Cerebellar nuclear complex (tissue), 1 donor: ENCODE results near the gene ZNF516.

Experiments
- DNase-seq, 2 experiments: peaks; one replicate each; lab custom pipeline; 2025; lab: John Stamatoyannopoulos, UW

The ZNF516 gene

DNA sequence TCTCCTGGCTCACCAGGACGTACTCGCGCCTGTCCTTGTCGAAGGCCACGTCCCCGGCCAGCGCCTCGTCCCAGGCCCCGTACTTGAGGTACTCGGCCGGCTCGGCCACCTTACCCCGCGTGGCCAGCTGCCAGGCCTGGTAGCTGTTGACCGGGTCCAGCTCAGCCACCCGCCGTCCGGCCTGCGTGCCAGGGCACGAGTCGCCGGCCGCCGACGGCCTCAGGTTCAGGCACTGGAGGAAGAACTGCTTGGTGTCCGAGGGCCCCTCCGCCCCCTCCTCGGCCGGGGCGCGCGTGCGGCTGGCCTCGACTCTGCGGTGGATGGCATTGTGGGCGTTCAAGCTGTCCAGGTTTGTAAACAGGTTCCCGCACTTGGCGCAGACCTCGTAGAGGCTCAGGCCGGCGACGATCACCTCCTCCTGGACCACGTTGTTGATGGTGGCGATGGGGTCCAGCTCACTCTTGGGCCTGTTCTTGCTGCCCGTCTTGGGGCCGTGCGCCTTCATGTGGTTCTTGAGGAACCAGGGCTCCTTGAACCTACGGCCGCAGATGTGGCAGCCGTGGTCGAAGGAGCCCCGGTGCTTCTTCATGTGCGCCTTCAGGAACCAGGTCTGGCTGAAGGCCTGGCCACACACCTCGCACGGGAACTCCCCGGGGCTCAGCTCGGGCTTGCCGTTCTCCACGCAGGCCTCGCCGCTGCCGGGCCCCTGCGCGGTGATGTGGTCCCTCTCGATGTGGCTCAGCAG is 53.2 kb downstream of the ZNF516 start:
- no peak for DNase-seq

DNA sequence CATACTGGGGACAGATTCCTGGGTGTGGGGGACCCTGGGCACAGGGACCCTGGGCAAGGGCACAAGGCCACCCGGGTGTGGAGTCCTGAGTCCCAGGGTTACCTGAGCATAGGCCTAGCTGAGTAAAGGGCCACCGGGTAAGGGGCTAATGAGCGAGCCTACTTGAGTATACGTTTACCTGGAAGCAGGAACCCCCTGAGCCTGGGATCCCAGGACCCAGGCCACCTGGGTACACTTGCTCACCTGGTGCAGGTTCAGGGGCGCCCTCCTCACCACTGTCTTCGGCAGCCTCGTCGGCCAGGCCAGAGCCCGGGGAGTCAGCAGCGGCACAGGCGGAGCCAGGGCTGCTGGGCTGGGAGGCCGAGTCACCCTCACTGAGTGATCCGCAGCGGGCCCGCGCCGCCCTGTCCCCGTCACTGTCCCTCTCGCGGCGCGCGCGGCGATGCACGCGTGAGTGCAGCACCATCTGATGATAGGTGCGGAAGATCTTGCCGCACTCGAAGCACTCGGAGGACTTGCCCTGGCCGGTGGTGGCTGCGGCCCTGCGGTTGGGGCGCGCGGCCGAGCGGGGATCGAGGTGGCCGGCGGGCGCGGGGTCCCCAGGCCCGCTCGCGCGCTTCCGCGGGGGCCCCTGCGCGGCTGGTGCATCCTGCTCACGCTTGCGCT is 53.9 kb downstream of the ZNF516 start:
- no peak for DNase-seq

DNA sequence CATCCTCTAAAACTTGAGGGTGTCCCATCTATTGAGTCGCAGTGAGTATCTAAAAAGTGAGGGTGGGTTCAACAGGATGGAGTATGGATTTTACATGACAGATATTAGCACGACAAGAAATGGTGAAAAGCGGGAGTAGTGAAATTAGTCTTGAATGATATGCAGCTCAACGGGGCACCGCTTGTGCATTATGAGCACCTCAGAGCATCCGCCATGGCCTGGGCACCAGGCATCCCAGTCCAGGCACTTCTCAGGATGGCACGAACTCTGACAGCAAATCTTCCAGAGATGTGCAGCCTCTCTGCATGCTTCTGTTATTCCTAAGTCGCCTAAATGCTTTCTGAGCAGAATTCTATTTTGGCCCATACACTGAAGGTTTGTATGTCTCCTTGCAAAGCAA is 57.1 kb downstream of the ZNF516 start:
- no peak for DNase-seq

DNA sequence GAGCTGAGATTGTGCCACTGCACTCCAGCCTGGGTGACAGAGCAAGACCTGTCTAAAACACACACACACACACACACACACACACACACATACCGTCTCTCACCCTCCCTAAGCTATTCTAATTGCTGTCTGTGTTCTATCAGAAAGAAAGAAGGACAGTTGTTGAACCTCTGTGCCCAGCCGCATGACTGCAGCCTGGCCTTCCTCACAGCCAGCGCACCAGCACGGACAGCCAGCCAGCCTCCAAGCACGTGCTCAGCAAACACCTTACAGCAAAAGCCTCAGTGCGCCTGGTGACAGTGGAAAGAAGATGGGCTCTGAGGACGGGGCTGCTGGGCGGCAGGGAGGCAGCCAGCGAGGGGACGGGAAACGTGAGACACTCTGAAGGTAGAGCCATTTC is 58.0 kb downstream of the ZNF516 start:
- DNase-seq: no peak

DNA sequence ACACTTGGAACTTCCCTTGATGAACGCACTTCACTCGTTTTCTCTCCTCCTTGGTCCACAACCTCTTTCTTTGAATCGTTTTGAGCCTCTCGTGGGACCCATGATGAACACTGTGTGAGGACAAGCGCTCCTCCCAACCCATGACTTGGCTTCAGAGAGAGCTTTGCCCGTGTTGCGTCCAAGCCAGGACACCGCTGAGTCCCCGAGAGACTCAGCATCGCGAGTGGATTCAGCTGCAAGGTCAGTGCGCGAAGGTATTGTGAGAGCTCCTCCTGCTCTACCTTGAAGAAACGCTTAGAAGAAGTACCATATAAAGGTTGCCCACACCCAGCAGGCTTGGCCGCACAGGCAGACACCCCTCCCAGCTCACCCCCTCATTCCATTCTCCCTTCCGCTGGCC is 58.7 kb downstream of the ZNF516 start:
- DNase-seq: no peak

DNA sequence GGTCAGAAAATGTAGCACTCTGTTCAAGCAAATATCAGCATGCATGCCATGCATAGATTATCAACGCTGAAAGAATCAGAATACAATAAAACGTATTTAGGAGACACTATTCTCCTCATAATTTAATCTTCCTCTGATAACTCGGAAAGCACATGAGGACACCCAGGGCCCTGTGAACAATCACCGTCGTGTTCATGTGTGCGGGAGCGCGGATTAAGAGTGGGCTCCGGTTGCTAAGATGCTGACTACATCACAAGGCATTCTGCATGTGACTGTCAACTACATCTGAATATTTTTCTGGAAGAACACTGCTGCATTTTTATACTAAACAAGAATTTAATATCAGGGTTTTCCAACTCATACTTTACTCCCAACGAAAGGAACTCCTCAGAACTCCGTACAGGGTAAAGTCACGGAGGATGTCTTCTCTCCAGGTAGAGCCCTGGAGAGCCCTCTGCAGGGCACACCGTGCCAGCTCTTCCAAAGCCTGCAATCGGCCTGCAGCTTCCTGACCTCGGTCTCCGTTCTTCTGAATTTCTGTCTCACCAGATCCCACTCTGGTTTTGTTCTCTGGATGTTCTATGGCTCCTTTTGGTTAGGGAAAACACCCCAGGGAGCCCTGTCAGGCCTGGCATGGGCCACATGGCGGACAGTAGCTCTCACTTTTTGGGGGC is 59.6 kb downstream of the ZNF516 start:
- DNase-seq: no peak

DNA sequence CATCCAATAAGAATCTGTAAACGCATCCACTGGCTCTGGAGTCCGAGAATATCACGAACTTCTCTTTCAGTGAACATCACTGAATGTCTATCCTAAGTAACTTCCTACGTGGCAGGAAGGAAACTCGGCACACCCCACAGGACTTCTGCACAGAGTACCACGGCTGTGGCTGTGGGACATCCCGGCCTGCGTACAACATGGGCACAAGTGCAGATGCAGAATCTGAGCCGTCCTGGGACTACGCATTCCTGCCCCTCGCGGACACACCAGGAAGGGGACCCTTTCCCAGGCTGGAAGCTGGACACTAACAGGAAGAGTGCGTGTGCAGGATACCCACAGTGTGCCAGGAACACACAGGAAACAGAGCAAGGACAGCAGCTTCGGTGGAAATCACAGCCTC is 60.6 kb downstream of the ZNF516 start:
- DNase-seq: no peak

DNA sequence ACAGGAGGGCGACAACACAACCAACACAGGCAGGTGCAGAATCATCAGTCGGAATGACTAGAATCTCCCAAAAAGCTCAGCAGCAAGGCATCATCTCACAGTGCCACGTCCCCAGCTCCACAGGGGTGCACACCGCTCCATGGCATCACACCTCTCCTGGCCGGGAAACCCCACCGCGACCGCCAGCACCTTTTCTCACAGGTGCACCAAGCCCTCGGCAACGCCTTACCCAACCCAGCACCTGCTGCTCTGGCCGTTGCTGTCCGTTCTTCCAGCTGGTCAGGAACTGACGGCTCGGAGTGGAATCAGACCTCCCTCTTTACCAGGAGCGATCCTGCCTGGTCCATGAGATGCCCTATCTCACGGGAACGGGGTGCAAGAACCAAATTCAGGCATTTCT is 61.3 kb downstream of the ZNF516 start:
- DNase-seq: no peak

DNA sequence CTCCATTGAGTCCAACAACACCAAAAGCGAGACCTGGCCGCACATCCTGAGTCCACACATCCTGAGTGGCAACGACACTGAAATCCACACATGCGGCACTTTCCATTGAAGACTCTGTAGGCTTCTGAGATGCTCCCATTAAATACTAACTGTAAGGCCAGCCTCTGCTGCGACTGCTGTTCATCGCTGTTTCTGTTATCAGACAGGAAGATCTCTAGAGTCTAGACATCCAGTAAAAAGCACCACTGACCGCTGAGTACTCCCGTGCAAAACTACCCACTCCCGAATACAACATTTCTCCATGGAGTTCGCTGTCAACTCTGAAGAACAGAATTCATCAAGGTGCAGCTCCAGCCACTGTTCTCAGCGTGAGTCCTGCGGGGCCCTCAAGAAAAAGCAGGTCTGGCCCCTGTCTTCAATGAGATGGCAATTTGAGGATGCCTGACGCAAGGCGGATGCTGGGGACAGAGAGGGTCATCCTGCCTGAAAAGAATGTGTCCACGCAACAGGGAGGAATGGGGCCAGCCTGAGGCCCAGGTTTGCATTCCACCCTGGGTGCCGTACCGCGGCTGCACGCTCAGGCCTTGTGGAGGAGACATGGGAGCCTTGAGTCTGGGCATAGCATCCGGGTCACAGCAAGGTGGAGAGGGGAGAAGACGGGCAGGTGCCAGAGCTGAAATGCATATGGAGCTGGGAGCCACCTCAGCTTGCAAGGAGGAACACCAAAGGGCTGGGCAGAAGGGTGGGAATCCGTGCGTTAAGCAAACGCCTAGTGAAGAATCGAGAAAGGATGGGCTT is 61.9 kb downstream of the ZNF516 start:
- no peak for DNase-seq

DNA sequence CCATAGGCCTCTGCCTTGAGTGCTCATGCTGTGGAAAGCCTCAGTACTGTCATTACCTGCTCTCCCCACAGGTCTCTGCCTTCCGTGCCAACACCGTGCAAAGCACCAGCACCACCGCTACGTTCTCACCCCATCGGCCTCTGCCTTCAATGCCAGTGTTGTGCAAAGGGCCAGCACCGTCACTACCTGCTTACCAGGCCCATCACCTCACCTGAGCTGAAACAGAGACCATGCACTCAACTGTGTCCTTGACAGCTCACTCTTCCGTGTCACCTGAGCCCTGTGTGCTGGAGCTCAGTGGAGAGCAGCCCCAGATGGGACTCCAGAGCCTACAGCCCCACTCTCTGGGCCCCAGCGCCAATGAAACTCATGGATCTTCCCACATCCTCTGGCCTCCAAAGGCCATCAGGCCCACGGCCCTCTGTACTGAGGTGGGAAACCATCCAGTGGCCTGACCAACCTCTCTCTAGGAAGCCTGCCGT is 62.7 kb downstream of the ZNF516 start:
- DNase-seq: no peak

DNA sequence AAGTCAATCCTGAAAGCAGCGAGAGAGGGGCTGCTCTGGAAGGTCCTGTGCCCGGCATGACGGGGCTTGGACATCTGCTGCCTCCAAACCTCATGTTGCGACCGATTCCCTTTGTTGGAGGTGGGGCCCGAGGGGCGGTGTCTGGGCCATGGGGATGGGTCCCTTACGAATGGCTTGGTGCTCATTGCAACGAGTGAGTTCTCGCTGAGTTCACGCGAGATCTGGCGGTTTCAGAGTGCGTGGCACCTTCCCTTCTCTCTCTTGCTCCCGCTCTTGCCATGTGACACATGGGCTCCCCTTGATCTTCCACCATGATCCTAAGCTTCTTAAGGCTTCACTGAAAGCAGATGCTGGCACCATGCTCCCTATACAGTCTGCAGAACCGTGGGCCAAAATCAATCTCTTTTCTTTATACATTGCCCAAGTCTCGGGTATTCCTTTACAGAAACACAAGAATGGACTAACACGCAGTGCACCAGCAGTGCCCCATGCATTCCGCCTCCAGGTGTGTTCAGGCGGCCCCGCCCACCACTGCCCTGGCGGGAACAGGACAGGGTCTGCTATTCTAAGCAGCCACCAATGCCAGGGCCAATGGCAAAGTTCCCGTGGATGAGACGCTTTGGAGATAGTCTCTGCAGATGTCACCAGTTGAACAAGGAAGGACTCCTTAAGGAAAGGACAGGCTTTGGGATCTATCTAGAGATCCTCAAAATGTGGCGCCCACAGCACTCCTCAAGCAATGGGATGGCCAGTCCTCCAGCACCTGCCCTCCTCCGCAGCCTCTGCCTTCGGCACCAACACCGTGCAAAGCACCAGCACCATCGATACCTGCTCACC is 63.4 kb downstream of the ZNF516 start:
- DNase-seq: no peak

DNA sequence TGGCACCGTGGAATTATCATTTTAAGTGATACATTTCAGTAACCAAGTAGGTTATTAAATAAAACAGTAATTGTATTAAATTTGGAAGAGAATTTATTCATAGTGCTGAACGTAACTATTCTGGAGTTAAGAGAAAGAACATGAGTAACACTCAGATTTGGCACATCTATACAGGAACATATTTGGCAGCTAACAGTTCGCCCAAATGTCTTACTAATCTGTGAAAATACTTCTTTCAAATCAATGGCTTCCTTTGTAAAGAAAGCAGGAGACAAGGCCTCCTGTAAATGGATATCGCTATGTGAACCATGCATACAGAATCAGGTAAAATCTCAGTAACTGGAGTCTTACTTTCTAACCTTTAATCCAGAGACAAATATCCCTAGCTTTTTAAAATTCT is 64.4 kb downstream of the ZNF516 start:
- DNase-seq: no peak

DNA sequence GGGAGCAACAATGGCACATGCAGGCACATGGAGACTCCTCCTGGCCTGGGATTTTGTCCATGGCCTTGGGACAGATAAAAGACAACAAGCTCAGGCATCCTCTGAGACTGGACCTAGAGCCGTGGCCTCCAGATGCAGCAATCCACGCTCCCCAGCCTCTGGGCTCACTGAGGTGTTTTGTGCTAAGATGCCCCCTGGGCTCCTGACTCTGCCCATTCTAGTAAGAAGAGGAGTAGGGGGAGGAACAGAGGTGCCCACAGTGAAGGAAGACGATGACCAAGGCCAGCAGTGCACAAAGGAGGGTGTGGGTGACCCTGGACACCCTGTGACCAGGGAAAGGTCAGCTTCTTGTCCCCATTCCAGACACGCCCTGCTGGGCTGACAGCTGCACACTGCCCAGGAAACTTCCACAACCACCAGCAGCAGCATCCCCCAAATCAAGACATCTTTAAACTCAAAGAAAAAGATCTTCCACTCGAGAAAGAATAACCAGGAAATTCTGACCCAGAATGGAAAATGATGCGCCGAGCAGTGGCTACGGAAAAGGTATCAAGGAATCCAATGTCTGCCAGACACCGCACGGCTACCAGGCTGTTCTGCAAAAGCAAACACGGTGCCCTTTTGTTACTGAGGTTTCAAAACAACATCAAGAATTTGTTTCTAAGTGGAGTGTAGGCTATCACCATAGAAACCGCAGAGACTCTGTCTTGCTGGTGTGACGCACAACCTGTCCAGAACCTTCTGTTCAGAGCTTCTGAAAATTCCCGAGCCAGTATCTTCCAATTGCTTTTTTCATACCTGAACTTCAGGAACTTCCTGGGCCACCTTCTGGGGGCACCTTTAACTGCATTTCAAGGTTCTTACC is 65.5 kb downstream of the ZNF516 start:
- no peak for DNase-seq

DNA sequence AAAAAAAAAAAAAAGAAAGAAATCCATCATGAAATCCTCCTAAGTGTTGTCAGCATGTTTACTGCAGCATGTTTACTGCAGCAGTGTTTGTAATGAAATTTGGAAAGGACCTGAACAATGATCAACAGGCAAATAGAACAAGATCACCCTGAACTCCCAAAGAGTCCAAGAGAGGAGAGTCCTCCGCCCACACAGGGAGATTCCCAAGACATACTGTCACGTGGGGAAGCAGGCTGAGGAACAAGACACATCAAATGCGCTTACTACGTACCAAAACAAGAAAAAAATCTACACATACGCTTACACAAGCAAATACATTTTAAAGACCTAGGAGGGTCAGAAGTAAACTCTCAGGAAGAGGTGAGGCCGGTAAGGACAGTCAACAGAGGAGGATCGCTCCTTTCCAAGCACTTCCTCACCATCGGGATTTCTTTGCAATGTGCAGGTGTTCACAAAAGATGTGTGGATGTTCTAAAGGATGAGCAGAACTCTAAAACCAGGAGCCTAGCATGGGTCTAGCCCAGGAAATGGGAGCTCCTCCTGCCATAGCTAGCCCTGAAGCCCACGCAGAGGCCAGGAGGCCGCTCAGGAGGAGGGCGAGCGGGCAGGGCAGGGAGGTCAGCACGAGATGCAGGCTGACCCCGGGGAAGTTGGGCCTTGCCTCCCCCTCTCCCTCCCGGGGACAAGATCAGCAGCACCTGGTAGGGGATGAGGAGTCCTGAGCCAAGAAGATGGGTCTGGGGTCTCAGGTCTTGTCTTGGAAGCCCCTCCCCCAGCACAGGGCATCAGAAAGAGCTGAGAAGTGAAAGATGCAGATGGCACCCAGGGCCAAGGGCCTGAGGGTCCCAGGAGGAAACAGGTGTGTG is 66.4 kb downstream of the ZNF516 start:
- DNase-seq: no peak

DNA sequence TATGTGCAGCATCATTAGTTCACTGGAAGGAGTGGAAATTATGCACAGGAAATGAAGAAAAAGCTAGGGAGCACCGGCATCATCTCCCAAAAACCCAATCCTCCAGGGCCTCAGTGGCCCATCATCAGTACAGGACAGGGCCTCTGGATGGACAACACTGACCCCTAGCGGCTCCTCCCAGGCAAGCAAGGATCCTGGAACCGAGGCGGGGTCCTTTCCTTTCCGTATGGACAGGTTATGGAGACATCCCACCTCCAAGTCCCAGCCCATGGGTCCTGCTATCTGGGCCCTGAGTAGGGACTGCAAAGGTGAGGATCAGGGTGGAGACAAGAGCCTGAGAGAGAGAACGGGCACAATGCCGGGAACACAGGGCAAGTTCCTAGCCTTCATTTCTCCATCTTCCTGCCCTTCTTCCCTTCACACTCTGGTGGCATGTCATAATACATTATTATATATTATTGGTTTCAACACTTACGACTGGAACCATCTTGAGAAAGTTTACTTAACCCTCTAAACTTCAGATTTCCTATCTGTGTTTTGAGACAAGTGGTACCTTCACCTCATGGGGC is 68.2 kb downstream of the ZNF516 start:
- no peak for DNase-seq

DNA sequence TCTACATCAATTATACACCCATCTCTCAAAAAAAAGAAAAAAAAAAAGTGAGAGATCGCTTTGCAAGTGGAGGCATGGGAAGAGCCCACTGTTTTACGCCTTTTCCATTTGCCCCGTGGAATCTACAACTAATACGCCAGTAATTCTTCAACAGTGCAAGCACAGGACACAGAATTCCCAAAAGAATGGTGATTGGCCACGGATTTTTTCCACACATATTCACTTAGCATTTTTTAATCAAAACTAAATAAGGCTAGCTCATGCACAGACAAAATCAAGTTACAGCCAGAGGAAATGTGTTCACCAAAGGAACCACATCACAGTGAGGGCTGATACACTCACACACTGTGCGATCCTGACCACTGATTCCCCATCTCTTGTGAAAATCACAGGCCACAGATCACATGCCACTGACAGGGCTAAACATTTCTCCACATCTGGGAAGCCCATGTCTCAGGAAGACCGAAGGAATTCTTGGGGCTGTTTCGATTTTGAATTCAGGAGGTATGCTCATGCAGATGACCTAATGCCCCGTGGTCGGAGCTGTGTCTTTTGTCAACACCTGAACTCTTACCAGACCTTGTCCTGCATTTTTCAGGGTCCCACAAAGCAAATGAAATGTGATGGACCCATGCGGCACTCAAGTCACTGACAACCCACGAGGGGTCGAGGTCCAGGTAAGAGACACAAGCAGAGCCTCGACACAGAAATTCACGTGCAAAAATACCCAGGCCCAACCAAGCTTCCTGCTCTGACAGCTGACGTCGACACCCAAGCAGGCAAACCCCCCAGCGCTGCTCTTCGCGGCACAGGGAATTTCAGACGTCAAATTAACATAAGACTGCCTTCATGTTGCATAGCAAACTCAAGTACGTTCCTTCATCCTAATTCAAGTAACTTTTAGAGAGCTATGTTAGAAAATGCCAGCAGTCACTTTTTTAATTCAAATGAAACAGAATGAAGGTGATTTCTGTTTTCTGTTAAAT is 69.6 kb downstream of the ZNF516 start:
- no peak for DNase-seq

DNA sequence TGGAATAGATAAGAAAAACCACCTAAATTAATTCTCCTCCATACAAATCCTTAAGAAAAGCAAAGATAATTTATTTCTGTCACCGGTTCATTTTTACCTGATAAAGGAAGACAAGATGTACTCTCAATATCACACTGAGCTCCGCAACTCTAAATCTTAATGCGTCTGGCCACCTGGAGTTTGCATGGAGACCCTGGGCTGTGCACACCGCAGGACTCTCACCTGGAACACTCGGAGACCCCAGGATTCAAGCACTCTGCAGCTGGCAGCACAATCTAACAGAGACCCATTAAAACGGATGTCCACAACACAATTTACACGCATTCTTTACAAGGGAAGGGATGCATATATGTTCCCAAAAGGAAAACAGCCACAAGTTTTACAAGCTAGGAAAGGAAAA is 72.2 kb downstream of the ZNF516 start:
- DNase-seq: no peak

DNA sequence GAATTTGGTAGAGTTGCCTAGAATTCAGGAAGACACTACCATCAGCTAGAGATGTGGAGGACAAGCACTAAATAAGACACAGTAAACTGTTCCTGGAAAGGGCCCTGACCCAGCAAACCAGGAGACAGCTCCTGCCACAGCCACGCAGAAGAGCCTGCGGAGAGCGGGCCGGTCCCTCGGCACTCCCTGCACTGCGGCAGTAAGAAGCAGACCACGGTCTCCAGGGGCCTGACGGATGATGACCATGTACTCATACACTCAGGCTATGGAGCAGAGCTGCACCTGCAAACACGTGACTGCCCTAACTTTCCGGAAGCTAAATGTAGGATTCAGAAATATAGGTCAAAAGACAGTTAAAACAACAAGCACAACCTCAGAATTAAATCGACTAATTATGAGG is 72.9 kb downstream of the ZNF516 start:
- no peak for DNase-seq
